H1 (cell line): Measurements from ENCODE around the gene RIN1. TPM values are rescaled to one million over a fixed set of nuclear protein-coding genes. Genes with fewer than 3 reads are reported as not detected.

Experiments
- ATF3 ChIP-seq: IDR thresholded peaks from 2 replicates; pipeline ENCODE4 v1.6.1; 2011; ENCODE audit warnings: low read depth, mild to moderate bottlenecking, low read length; ENCODE audit not compliant: insufficient read depth
- BACH1 ChIP-seq: IDR thresholded peaks from 2 replicates; pipeline ENCODE4 v1.6.1; 2012; ENCODE audit warnings: low read length, improper control_type of control experiment
- BRCA1 ChIP-seq: IDR thresholded peaks from 2 replicates; pipeline ENCODE4 v1.6.1; 2012; ENCODE audit warnings: low read depth, low read length, improper control_type of control experiment
- CBX8 ChIP-seq: fragments of 300-800, 300-1000 bp; sonication (generic); IDR thresholded peaks from 2 replicates; pipeline ENCODE4 v1.7.1; 2016; ENCODE audit warnings: low read depth, low read length, borderline replicate concordance
- CHD1 ChIP-seq: IDR thresholded peaks from 2 replicates; pipeline ENCODE4 v1.6.1; 2012; ENCODE audit warnings: low read depth, low read length, improper control_type of control experiment
- CHD2 ChIP-seq: IDR thresholded peaks from 2 replicates; pipeline ENCODE4 v1.6.1; 2012; ENCODE audit warnings: low read length, improper control_type of control experiment
- CREB1 ChIP-seq: IDR thresholded peaks from 2 replicates; pipeline ENCODE4 v1.6.1; 2012; ENCODE audit warnings: inconsistent platforms
- EZH2 ChIP-seq: fragments of 200-600 bp; sonication (generic); IDR thresholded peaks from 2 replicates; pipeline ENCODE4 v1.7.1; 2012; ENCODE audit warnings: low read depth, mild to moderate bottlenecking, moderate library complexity, low read length, inconsistent platforms; ENCODE audit not compliant: severe bottlenecking
- MAFK ChIP-seq: IDR thresholded peaks from 2 replicates; pipeline ENCODE4 v1.6.1; 2012; ENCODE audit warnings: low read depth, mild to moderate bottlenecking, improper control_type of control experiment, low read length
- POLR2A ChIP-seq, 2 experiments: IDR thresholded peaks; 1 replicate in 1 of 2; 2 replicates in 1 of 2; pipeline ENCODE4 v1.6.1; 2011; ENCODE audit warnings: low read depth in 2 of 2, low read length in 2 of 2, mild to moderate bottlenecking in 2 of 2; ENCODE audit errors: control extremely low read depth in 1 of 2
- POLR2AphosphoS5 ChIP-seq: IDR thresholded peaks from 2 replicates; pipeline ENCODE4 v1.6.1; 2011; ENCODE audit warnings: low read depth, low read length
- RBBP5 ChIP-seq: IDR thresholded peaks from 2 replicates; pipeline ENCODE4 v1.7.1; 2012; ENCODE audit warnings: low read depth, mild to moderate bottlenecking, inconsistent platforms, low read length, moderate library complexity, borderline replicate concordance
- RFX5 ChIP-seq: IDR thresholded peaks from 2 replicates; pipeline ENCODE4 v1.6.1; 2011; ENCODE audit warnings: low read depth, low read length, improper control_type of control experiment, borderline replicate concordance
- SIN3A ChIP-seq, 2 experiments: IDR thresholded peaks in 1 of 2; conservative IDR thresholded peaks in 1 of 2; 2 replicates each; pipeline ENCODE4 v1.6.1; 2011 to 2012; ENCODE audit warnings: low read length in 2 of 2, improper control_type of control experiment in 1 of 2, low read depth in 1 of 2, mild to moderate bottlenecking in 1 of 2
- SRF ChIP-seq: IDR thresholded peaks from 2 replicates; pipeline ENCODE4 v1.6.1; 2011; ENCODE audit warnings: mild to moderate bottlenecking, low read depth, low read length, moderate library complexity
- TAF1 ChIP-seq: IDR thresholded peaks from 2 replicates; pipeline ENCODE4 v1.6.1; 2011; ENCODE audit warnings: mild to moderate bottlenecking, low read depth, low read length
- TAF7 ChIP-seq: optimal IDR thresholded peaks from 2 replicates; pipeline ENCODE3; 2011; ENCODE audit warnings: low read depth, mild to moderate bottlenecking, inconsistent platforms, low read length, moderate library complexity, borderline replicate concordance
- polyA plus RNA-seq, 7 experiments: library from polyadenylated mRNA; depleted of rRNA in 3 of 7; stranded (reverse) in 5 of 7; unstranded in 2 of 7; fragments of >200 nt in 5 of 7; fragments of 200-250 nt in 2 of 7; gene quantifications; 1 replicate in 5 of 7; 2 replicates in 1 of 7; 4 replicates in 1 of 7; pipeline versions ENCODE4 v1.2.1 to v1.2.3, GENCODE V29; 2011 to 2013; ENCODE audit warnings: missing spikeins in 2 of 7, mixed read lengths in 2 of 7
- total RNA-seq: library from RNA; stranded (reverse); fragmentation: NEBNext Ultra II Directional; extraction: Animal tissue kit (Norgen Biotek cat#: 25700); gene quantifications from 2 replicates; pipeline ENCODE4 v1.2.1, GENCODE V29; 2021
- TF ChIP-seq, protein P1 (sequence below): IDR thresholded peaks from 2 replicates; pipeline ENCODE4 v1.6.1; 2011; ENCODE audit warnings: low read length, improper control_type of control experiment
- TF ChIP-seq, protein P2 (sequence below): IDR thresholded peaks from 2 replicates; pipeline ENCODE4 v1.6.1; 2012; ENCODE audit warnings: inconsistent platforms
- TF ChIP-seq, protein P3 (sequence below): IDR thresholded peaks from 2 replicates; pipeline ENCODE4 v1.6.1; 2012; ENCODE audit warnings: low read length, inconsistent platforms

RIN1 gene
- total and polyA plus RNA-seq, 2 of the 8 experiments (the other 6 are each of a cell fraction or from before 2014, with no cell fraction given): 2.5 to 5.4 TPM

DNA sequence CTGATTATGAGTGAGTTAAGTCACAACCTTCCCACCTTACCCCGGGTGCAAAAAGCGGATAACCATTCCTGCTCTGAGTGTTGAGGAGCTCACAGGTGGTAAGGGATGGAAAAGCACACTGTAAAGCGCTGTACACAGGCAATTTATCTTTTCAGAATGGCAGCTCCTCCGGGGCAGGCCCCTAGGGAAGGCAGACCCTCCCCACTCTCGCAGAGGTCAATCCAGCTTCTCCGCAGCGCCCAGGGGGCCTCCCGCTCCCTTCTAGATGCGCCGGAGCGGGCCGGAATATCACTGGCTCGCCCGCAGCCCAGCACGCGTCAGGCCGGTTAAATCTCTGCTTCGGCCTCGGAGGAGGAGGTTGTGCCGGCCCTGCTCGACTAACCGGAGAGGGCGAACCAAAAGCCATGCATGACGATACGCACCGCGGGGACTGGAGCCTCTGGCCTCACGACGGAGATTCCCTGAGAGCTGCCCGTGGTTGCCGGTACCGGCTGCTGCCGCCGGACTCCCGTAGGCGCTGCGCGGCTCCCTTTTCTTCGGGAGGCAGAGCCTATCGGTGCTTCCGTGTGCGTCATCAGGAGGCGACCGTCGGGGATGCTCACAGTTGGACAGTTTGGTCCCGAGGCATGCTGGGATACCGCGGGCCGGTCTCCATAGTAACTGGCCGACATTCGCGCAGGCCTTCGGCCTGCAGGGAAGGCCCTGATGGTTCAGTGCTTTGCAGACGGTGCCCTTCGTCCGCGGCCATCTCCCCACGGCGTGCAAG is 8.5 kb upstream of the RIN1 start, which contains the start of gene BRMS1 (continued):
- TF ChIP-seq, protein P1, sequence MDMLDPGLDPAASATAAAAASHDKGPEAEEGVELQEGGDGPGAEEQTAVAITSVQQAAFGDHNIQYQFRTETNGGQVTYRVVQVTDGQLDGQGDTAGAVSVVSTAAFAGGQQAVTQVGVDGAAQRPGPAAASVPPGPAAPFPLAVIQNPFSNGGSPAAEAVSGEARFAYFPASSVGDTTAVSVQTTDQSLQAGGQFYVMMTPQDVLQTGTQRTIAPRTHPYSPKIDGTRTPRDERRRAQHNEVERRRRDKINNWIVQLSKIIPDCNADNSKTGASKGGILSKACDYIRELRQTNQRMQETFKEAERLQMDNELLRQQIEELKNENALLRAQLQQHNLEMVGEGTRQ: no peak
- TF ChIP-seq CREB1: peak; percentile 99
- TF ChIP-seq MAFK: no peak
- no peak for TF ChIP-seq EZH2
- TF ChIP-seq TAF7: peak; percentile 51
- peak; percentile 90 for TF ChIP-seq POLR2AphosphoS5
- no peak for TF ChIP-seq CBX8
- peak; percentile 93 for TF ChIP-seq ATF3
- peak; percentile 89 for TF ChIP-seq TAF1
- TF ChIP-seq, protein P2, sequence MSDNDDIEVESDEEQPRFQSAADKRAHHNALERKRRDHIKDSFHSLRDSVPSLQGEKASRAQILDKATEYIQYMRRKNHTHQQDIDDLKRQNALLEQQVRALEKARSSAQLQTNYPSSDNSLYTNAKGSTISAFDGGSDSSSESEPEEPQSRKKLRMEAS: 0 out of 2 replicates have a peak, but pooled peaks have one; percentile 19
- TF ChIP-seq RFX5: no peak
- no peak for TF ChIP-seq BACH1
- TF ChIP-seq RBBP5: peak; percentile 84
- TF ChIP-seq SRF: peak; percentile 80
- 0 out of 2 replicates have a peak, but pooled peaks have one; percentile 51 for TF ChIP-seq CHD2
- peak; percentile 44; the same call in 1 of the 2 replicates for TF ChIP-seq BRCA1
- TF ChIP-seq POLR2A (IDR thresholded peaks at IDR 0.05; ENCODE audit: control extremely low read depth in 1 of 2, low read depth in 2 of 2, low read length in 2 of 2): peak in 1 of 2 experiments; percentile 96; a peak in 2 of 3 replicates
- TF ChIP-seq, protein P3, sequence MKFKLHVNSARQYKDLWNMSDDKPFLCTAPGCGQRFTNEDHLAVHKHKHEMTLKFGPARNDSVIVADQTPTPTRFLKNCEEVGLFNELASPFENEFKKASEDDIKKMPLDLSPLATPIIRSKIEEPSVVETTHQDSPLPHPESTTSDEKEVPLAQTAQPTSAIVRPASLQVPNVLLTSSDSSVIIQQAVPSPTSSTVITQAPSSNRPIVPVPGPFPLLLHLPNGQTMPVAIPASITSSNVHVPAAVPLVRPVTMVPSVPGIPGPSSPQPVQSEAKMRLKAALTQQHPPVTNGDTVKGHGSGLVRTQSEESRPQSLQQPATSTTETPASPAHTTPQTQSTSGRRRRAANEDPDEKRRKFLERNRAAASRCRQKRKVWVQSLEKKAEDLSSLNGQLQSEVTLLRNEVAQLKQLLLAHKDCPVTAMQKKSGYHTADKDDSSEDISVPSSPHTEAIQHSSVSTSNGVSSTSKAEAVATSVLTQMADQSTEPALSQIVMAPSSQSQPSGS: no peak
- TF ChIP-seq CHD1: no peak
- TF ChIP-seq SIN3A (conservative IDR thresholded peaks at IDR 0.05 in 1 of 2, IDR thresholded peaks at IDR 0.05 in 1 of 2; ENCODE audit: low read depth in 1 of 2, low read length in 2 of 2): peak; percentile 87 to 99; a peak in 3 of 4 replicates
